HepG2 (cell line): ENCODE results near the gene SASH1. TPM values are rescaled to one million over a fixed set of nuclear protein-coding genes. Genes with fewer than 3 reads are reported as not detected.

Experiments
- ATAC-seq: fragments of 200-7000 bp; cut with Tn5 transposase; 3 replicates; pipeline ENCODE4 v1.9.1; 2020; ENCODE audit warnings: mild to moderate bottlenecking, moderate library complexity
- BruUV-seq: library from RNA; stranded (reverse); fragments of 400-500 nt; replicated peaks from 2 replicates; lab custom pipeline; 2021; lab: Mats Ljungman, UMichigan
- CTCF ChIA-PET: fragments of 300-600 bp; formaldehyde crosslinking; extraction: SDS; loops from one replicate; lab custom pipeline; 2021; ENCODE audit warnings: low total read pairs, inconsistent platforms, low intra/inter-chr PET ratio; lab: Yijun Ruan, JAX
- POLR2A ChIA-PET: fragments of 350-600 bp; sonication (Branson Sonifier 250); formaldehyde crosslinking; loops from one replicate; lab custom pipeline; 2020; ENCODE audit warnings: antibody characterized with exemption, inconsistent platforms; lab: Yijun Ruan, JAX
- DNase-seq: peaks from one replicate; pipeline ENCODE4 v3.0.0-alpha.2; 2015; ENCODE audit warnings: low spot score
- FAIRE-seq: peaks from 3 replicates; lab custom pipeline; 2011; peaks lifted over from hg19 to GRCh38; lab: Jason Lieb, UNC
- H2AFZ ChIP-seq: one replicate; pipeline ENCODE4 v1.6.1; 2011; ENCODE audit warnings: low read length, inconsistent platforms
- H3K27ac ChIP-seq: fragments of 300-600 bp; 3 replicates; pipeline ENCODE4 v1.8.0; 2011; ENCODE audit warnings: mixed run types, mild to moderate bottlenecking, mixed read lengths, low read length, inconsistent platforms; ENCODE audit not compliant: insufficient read depth; ENCODE audit errors: extremely low read length
- H3K27me3 ChIP-seq, 2 experiments: fragments of 200-600 bp in 1 of 2; 2 replicates in 1 of 2; 3 replicates in 1 of 2; pipeline versions ENCODE4 v1.6.0 to v1.8.0; 2011; ENCODE audit warnings: low read length in 2 of 2, mild to moderate bottlenecking in 2 of 2, moderate library complexity in 2 of 2, inconsistent platforms in 1 of 2; ENCODE audit not compliant: insufficient read depth in 2 of 2, control insufficient read depth in 1 of 2
- H3K36me3 ChIP-seq, 2 experiments: fragments of 200-600 bp in 1 of 2; replicated peaks in 1 of 2; 2 replicates in 1 of 2; 3 replicates in 1 of 2; pipeline versions ENCODE4 v1.5.1 to v1.8.0; 2011; ENCODE audit warnings: low read length in 2 of 2, inconsistent platforms in 1 of 2; ENCODE audit not compliant: insufficient read depth in 2 of 2, control insufficient read depth in 1 of 2
- H3K4me1 ChIP-seq: 2 replicates; pipeline ENCODE4 v1.5.1; 2012; ENCODE audit warnings: low read length, inconsistent platforms; ENCODE audit not compliant: insufficient read depth
- H3K4me2 ChIP-seq: 2 replicates; pipeline ENCODE4 v1.6.0; 2011; ENCODE audit warnings: low read depth, low read length, inconsistent platforms
- H3K4me3 ChIP-seq, 3 experiments: fragments of 200-600 bp in 1 of 3; sonication (generic), shearing (Covaris generic) in 1 of 3; replicated peaks in 1 of 3; 2 replicates each; pipeline ENCODE4 v1.5.1; 2011 to 2016; ENCODE audit warnings: low read length in 3 of 3, inconsistent platforms in 2 of 3, low read depth in 2 of 3, mild to moderate bottlenecking in 2 of 3, control low read depth in 1 of 3, mixed read lengths in 1 of 3; ENCODE audit not compliant: insufficient read depth in 1 of 3
- H3K79me2 ChIP-seq: one replicate; pipeline ENCODE4 v1.6.1; 2011; ENCODE audit warnings: low read length, inconsistent platforms; ENCODE audit not compliant: insufficient read depth
- H3K9ac ChIP-seq: 2 replicates; pipeline ENCODE4 v1.6.0; 2011; ENCODE audit warnings: mild to moderate bottlenecking, low read depth, low read length, inconsistent platforms; ENCODE audit not compliant: insufficient read depth
- H3K9me3 ChIP-seq: 2 replicates; pipeline ENCODE4 v1.5.1; 2012; ENCODE audit warnings: mild to moderate bottlenecking, low read length
- H4K20me1 ChIP-seq: 2 replicates; pipeline ENCODE4 v1.6.0; 2011; ENCODE audit warnings: inconsistent platforms, mild to moderate bottlenecking, low read length, moderate library complexity; ENCODE audit not compliant: insufficient read depth
- BHLHE40 ChIP-seq: IDR thresholded peaks from 2 replicates; pipeline ENCODE4 v1.6.1; 2011; ENCODE audit warnings: low read length, improper control_type of control experiment
- BRF2 ChIP-seq: sonication (generic); formaldehyde crosslinking; IDR thresholded peaks from 2 replicates; pipeline ENCODE4 v1.8.1; 2022; ENCODE audit warnings: mild to moderate bottlenecking, missing genetic modification reagents
- HOXA3 ChIP-seq: sonication (generic); formaldehyde crosslinking; IDR thresholded peaks from 2 replicates; pipeline ENCODE4 v1.5.0; 2020; ENCODE audit warnings: missing genetic modification reagents
- IRF2 ChIP-seq: IDR thresholded peaks from 2 replicates; pipeline ENCODE4 v1.6.1; 2018; ENCODE audit warnings: missing genetic modification reagents, missing compliant biosample characterization
- IRF9 ChIP-seq: sonication (generic); formaldehyde crosslinking; IDR thresholded peaks from 2 replicates; pipeline ENCODE4 v1.8.0; 2022; ENCODE audit warnings: missing genetic modification reagents, mild to moderate bottlenecking, borderline replicate concordance
- JDP2 ChIP-seq: sonication (generic); formaldehyde crosslinking; IDR thresholded peaks from 2 replicates; pipeline ENCODE4 v1.8.1; 2022; ENCODE audit warnings: missing genetic modification reagents, borderline replicate concordance
- MEIS1 ChIP-seq: sonication (generic); formaldehyde crosslinking; IDR thresholded peaks from 2 replicates; pipeline ENCODE4 v1.9.0; 2021; ENCODE audit warnings: mild to moderate bottlenecking, missing genetic modification reagents, moderate library complexity, borderline replicate concordance
- NONO ChIP-seq, 2 experiments: fragments of 450-650 bp in 1 of 2; sonication (generic) in 1 of 2; formaldehyde crosslinking in 1 of 2; IDR thresholded peaks in 1 of 2; conservative IDR thresholded peaks in 1 of 2; 2 replicates each; pipeline versions ENCODE4 v1.6.1 to v1.8.0; 2017 to 2022; ENCODE audit warnings: mild to moderate bottlenecking in 1 of 2, missing genetic modification reagents in 1 of 2, moderate library complexity in 1 of 2
- NR0B2 ChIP-seq: sonication (generic); formaldehyde crosslinking; IDR thresholded peaks from 2 replicates; pipeline ENCODE4 v1.4.0; 2020; ENCODE audit warnings: mild to moderate bottlenecking, missing genetic modification reagents
- PHF21A ChIP-seq: sonication (generic); formaldehyde crosslinking; IDR thresholded peaks from 2 replicates; pipeline ENCODE4 v1.5.0; 2020; ENCODE audit warnings: mild to moderate bottlenecking, missing genetic modification reagents
- SMAD9 ChIP-seq: sonication (generic); formaldehyde crosslinking; IDR thresholded peaks from 2 replicates; pipeline ENCODE4 v1.5.1; 2020; ENCODE audit warnings: mild to moderate bottlenecking, missing genetic modification reagents
- YY1 ChIP-seq: IDR thresholded peaks from 2 replicates; pipeline ENCODE4 v1.6.1; 2011; ENCODE audit warnings: low read length, low read depth, moderate library complexity, mild to moderate bottlenecking; ENCODE audit not compliant: insufficient read depth, insufficient replicate concordance
- ZBTB38 ChIP-seq: sonication (generic); formaldehyde crosslinking; IDR thresholded peaks from 2 replicates; pipeline ENCODE4 v1.5.1; 2020; ENCODE audit warnings: mild to moderate bottlenecking, missing genetic modification reagents
- ZC3H13 ChIP-seq: sonication (generic); formaldehyde crosslinking; IDR thresholded peaks from 2 replicates; pipeline ENCODE4 v1.8.1; 2023; ENCODE audit warnings: mild to moderate bottlenecking, missing genetic modification reagents, moderate library complexity
- ZNF263 ChIP-seq: sonication (generic); formaldehyde crosslinking; IDR thresholded peaks from 2 replicates; pipeline ENCODE4 v1.4.0; 2020; ENCODE audit warnings: missing genetic modification reagents
- ZNF292 ChIP-seq: sonication (generic); formaldehyde crosslinking; IDR thresholded peaks from 2 replicates; pipeline ENCODE4 v1.8.1; 2022; ENCODE audit warnings: mild to moderate bottlenecking, low read depth, missing genetic modification reagents, borderline replicate concordance
- ZNF414 ChIP-seq: sonication (generic); formaldehyde crosslinking; IDR thresholded peaks from 2 replicates; pipeline ENCODE4 v1.5.0; 2020; ENCODE audit warnings: missing genetic modification reagents
- ZNF615 ChIP-seq: sonication (generic); formaldehyde crosslinking; IDR thresholded peaks from 2 replicates; pipeline ENCODE4 v1.5.0; 2020; ENCODE audit warnings: mild to moderate bottlenecking, missing genetic modification reagents, borderline replicate concordance
- ZNF672 ChIP-seq: sonication (generic); formaldehyde crosslinking; IDR thresholded peaks from 2 replicates; pipeline ENCODE4 v1.8.1; 2022; ENCODE audit warnings: missing genetic modification reagents
- ZNF891 ChIP-seq: sonication (generic); formaldehyde crosslinking; IDR thresholded peaks from 2 replicates; pipeline ENCODE4 v1.5.0; 2020; ENCODE audit warnings: mild to moderate bottlenecking, missing genetic modification reagents
- ZSCAN31 ChIP-seq: sonication (generic); formaldehyde crosslinking; IDR thresholded peaks from 2 replicates; pipeline ENCODE4 v1.5.0; 2020; ENCODE audit warnings: low read depth, mild to moderate bottlenecking, missing genetic modification reagents
- WGBS: methylation state at CpG from one replicate; pipeline ENCODE4 v1.1.6; 2017; ENCODE audit warnings: low lambda C conversion rate; 5-methylcytosine and 5-hydroxymethylcytosine counted together
- in situ Hi-C: cut with HindIII; loops from 2 replicates; pipeline ENCODE4 v1.10.0; 2017; ENCODE audit warnings: low pct_unique_long_range_greater_than_20kb; ENCODE audit not compliant: extremely low pct_ligation_motif_present
- intact Hi-C: fragments of 100-400 bp; cut with micrococcal nuclease; formaldehyde crosslinking; loops from one replicate; pipeline ENCODE4 v1.10.0; 2022; ENCODE audit not compliant: unreplicated experiment
- polyA plus RNA-seq, 8 experiments: library from polyadenylated mRNA; depleted of rRNA in 3 of 8; stranded (reverse) in 7 of 8; unstranded in 1 of 8; fragments of >200 nt; fragmentation: Illumina TruSeq in 4 of 8; extraction: Trizol in 4 of 8; gene quantifications; 2 replicates each; pipeline versions ENCODE4 v1.2.1 to v1.2.3, GENCODE V29; 2011 to 2016; ENCODE audit warnings: low read depth in 4 of 8, missing spikeins in 1 of 8, mixed read lengths in 1 of 8; ENCODE audit not compliant: insufficient read depth in 1 of 8
- total RNA-seq, 5 experiments: library from RNA; depleted of rRNA; stranded (reverse); fragments of >200 nt; fragmentation: Illumina TruSeq; extraction: Trizol; gene quantifications; 2 replicates each; pipeline ENCODE4 v1.2.3, GENCODE V29; 2016; ENCODE audit warnings: low read depth in 1 of 5

SASH1 gene
- total and polyA plus RNA-seq, 2 of the 13 experiments (the other 11 are each of a cell fraction or from before 2014, with no cell fraction given): 7.5 to 8.2 TPM

- POLR2A ChIA-PET: no interaction called here
- H3K36me3 ChIP-seq: no peaks in the 10 kb centered on the region
- H3K27ac ChIP-seq: no peak overlapping the region
- DNase-seq (peak; percentile 39), FAIRE-seq (peak; percentile 48), ATAC-seq (peak; percentile 91)
- H3K79me2 ChIP-seq: no peaks in the 10 kb centered on the region
- H2AFZ ChIP-seq: no peak overlapping the region
- no peaks in the 10 kb centered on the region for H4K20me1 ChIP-seq
- H3K4me2 ChIP-seq: peak overlapping the region; percentile 83
- peaks cover 5 to 37% of the 10 kb centered on the region in 2 experiments; a peak in 4 of 5 replicates for H3K27me3 ChIP-seq
- H3K4me3 ChIP-seq: peak overlapping the region; percentile 42 to 67 (median 45)
- intact Hi-C loops: loop anchor here (1.0 kb wide), 2 partner anchors 48 to 388 kb away; no protein-coding TSS in a partner anchor
- no TSS peak for BruUV-seq
- H3K4me1 ChIP-seq: peaks cover 24% of the 10 kb centered on the region
- H3K9ac ChIP-seq: no peak overlapping the region
- no peaks in the 10 kb centered on the region for H3K9me3 ChIP-seq
- 1% methylated on average over 19 of the region's 46 CpGs for WGBS
- in situ Hi-C loops: no loop called here
- CTCF ChIA-PET: interaction anchor here (1.0 to 4.3 kb wide), 4 partner anchors 47 to 413 kb away, joined by 4 to 39 read pairs (median 17); no protein-coding TSS in a partner anchor
- TF ChIP-seq BHLHE40: no peak; the same call in 1 of the 2 replicates
- TF ChIP-seq ZNF672: peak; percentile 34; the same call in 1 of the 2 replicates
- TF ChIP-seq ZNF263 (CRISPR knock-in tag): peak; percentile 88
- TF ChIP-seq YY1: peak; percentile 68
- peak; percentile 89; the same call in 1 of the 2 replicates for TF ChIP-seq IRF9 (CRISPR knock-in tag)
- TF ChIP-seq ZNF891 (CRISPR knock-in tag): peak; percentile 81; the same call in 1 of the 2 replicates
- TF ChIP-seq JDP2 (CRISPR knock-in tag): no peak
- TF ChIP-seq NONO (IDR thresholded peaks at IDR 0.05): no peak
- TF ChIP-seq NONO (CRISPR knock-in tag; conservative IDR thresholded peaks at IDR 0.05): peak; percentile 71
- TF ChIP-seq ZBTB38 (CRISPR knock-in tag): peak; percentile 79; the same call in 1 of the 2 replicates
- TF ChIP-seq ZNF615 (CRISPR knock-in tag): no peak
- TF ChIP-seq BRF2 (CRISPR knock-in tag): peak; percentile 78; the same call in 1 of the 2 replicates
- TF ChIP-seq NR0B2 (CRISPR knock-in tag): no peak
- TF ChIP-seq MEIS1 (CRISPR knock-in tag): no peak
- peak; percentile 6; the same call in 1 of the 2 replicates for TF ChIP-seq IRF2 (CRISPR knock-in tag)
- no peak for TF ChIP-seq ZNF292
- no peak for TF ChIP-seq ZNF414 (CRISPR knock-in tag)
- TF ChIP-seq ZSCAN31: peak; percentile 89
- peak; percentile 62; the same call in 1 of the 2 replicates for TF ChIP-seq HOXA3 (CRISPR knock-in tag)
- 0 out of 2 replicates have a peak, but pooled peaks have one; percentile 48 for TF ChIP-seq PHF21A (CRISPR knock-in tag)
- TF ChIP-seq ZC3H13 (CRISPR knock-in tag): no peak
- TF ChIP-seq SMAD9: 0 out of 2 replicates have a peak, but pooled peaks have one; percentile 54
Observed at GRCh38 chr6:148559848-148560433, 217.3 kb downstream of the SASH1 start.
